Head of caudate nucleus (tissue), 42 donors: ENCODE data around the gene ARX.

ENCODE experiments used
- DNase-seq, 42 donors: peaks; one replicate each; pipeline versions ENCODE4 v3.0.0 to v3.0.0-alpha.2; 2020 to 2021; ENCODE audit warnings: mixed read lengths in 7 of 42
- intact Hi-C: fragments of 100-400 bp; cut with DNase I; formaldehyde crosslinking; loops from one replicate; pipeline ENCODE4 v1.15.0; 2022

The ARX gene

DNA sequence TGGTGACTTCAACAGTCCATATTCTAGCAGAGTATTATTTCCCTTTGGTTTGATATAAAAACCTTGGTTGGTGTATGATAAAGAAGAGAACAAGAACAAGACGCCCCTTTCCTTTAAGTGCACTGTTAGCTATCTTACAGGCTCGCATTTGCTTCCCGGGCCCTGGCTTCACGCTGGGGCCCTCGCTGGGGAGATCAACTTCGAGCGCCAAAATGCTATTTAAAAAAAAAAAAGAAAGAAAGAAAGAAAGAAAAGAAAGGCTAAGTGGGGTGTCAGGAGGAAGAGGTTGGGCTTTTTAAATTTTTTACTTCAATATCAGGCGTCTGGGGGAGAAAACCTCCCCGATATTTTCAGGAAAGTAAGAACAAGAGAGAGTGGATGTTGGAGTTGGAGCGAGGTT is 11.7 kb downstream of the ARX start:
- DNase-seq: no peak
- intact Hi-C loops: no loop called here

DNA sequence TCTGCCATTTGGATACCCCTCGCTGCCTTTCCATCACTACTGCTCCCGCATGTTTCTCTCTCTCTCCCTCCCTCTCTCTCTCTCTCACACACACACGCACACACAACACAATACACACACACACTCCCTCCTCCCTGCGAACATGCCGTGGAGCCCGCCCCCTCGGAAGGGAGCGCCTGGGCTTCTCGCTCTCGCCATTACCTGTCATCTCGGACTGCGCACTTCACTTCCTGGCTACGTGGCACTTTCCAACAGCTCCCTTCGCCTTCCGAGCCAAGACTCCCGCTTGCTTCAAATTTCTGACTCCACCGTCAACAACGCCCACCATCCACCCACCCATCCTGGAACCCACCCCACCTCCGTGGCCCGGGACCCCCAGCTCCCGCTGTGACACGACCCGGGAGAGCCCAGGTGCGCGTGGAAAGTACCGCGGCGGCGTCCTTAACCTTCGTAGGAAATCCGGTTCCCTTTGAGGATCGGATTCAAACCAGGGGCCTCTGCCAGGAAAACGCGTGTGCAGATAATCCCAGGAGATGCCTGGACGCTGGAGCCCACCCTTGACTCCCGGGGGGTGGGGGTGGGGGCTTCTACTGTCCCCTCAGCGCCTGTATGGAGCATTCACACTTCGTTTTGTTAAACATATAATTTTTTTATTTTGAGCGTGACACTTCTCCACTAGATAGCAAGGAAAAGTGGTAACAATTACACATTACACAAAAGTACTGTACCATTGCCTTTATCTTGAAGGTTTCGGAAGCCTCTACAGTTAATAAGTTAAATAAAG is 12.5 kb downstream of the ARX start:
- DNase-seq: no peak
- intact Hi-C loops: no loop called here

- intact Hi-C loops: no loop called here
- no peak for DNase-seq
Measured at GRCh38 chrX:25002661-25003020, 13.1 kb downstream of the ARX start.

DNA sequence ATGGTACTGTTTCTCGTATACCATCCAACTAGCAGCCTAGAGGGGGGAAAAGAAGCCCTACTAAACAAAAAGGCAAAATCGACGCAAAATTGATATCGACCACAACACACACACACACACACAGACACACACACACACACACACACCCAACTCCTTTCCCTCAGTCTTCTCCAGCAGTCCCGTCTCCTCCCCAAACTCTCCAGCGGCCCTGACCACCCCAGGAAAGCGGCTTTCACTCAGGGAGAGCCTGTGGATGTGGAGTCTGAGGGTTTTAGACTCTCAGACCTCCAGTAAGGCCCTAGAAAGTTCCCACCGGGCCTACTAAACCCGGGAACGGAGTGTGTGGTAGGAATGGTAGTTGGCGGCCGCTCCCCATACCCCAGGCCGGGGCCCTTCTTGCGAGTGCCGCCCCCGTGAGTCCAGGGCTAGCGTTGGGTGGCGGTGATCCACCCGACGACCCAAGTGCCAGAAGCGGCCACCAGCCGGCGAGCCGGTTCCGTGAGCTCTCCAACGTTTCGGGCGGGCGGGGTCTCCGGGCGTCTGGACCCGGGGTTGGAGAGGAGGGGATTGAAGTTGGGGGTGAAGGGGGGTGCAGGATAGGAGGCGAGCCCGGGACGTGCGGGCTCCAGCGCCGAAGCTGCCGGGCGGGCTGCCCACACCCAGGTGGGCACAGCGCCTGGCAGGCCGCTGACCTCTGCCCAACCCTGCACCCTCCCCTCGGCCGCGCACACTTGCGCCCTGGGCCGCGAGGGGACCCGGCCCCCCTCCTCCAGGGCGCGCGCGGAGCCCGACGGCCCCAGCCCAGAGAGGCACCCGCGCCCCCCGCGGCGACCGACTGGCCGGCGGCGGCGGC is 13.7 kb downstream of the ARX start:
- intact Hi-C loops: no loop called here
- DNase-seq: no peak

DNA sequence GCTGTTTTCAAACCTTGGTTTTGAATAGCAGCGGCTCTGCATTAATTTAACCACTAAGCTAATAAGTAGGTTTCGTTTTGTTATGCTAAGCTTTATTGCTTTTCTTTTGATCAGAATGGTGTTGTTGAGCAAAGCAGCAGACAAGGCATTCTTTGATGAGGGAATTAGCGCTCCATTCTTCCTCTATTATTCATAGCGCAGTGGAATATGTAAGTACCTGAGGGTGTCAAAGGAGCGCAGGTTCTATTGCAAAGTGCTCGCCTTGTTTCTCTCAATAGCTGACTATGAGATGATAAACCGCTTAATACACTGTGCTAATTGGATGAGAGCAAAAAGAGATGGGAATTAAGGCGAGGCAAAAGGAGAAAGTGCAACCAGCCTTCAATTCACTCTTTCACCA is 16.3 kb downstream of the ARX start:
- no peak for DNase-seq
- intact Hi-C loops: no loop called here

- no peak for DNase-seq
- intact Hi-C loops: no loop called here
Measured at GRCh38 chrX:24996096-24996709, 19.6 kb downstream of the ARX start.

DNA sequence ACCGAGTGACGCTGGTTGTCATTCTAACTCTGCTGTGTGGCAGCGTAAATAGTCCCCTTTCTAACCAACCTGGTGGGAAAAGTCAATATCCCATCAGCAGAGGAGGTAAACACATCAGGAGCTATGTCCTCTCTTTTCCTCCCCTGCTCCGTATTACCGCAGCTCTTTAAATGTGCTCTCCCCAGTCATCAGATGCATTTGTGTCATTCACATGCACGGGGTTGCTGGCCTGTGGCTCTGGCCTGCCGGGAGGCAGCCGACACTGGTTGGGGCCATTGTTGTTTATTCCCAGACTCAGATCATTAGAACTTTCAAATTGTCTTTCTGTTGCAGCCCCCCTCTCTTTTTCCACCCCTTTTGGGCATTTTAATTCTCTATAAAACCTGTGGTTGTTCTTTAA is 21.9 kb downstream of the ARX start:
- intact Hi-C loops: no loop called here
- DNase-seq: no peak

DNA sequence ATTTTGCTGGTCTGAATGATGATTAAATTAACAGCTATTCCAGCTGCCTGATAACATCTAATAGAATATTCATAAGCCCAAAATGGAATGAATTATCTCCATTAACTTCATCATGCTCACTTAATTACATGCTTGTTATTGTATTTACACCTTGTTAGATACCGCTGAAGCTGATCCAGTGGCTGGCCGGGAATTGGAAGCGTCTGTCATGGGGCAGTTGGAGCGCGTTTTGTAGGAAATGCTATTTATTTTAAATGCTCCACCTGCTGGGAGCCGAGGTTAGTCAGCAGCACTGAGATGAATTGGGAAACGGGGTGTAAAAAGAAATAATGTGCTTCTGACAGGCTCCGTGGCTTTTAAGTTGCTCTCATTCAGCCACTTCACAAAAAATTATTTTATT is 25.2 kb downstream of the ARX start:
- intact Hi-C loops: no loop called here
- DNase-seq: peak in 5 of 42 donors; percentile 14 to 58 (median 29)

- DNase-seq: no peak
- intact Hi-C loops: no loop called here
Measured at GRCh38 chrX:24988314-24988713, 27.5 kb downstream of the ARX start.

DNA sequence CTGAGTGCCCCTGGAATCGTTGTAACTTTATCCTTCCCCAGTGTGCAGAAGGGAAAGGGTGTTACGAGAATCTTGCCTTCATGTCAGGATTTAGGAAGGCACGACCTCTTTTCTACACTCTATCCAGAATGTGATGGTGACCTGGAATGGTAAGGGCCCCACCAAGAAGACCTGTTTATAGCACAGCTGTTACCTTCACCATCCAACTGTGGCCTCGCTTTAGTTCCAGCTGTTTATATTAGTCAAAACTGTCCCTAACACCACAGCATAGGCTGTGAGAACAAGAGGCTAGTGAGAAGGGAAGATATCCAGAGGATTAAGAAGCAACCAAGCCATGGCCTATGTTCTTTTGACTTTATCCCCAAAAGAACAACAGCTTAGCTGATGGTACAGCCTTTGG is 28.0 kb downstream of the ARX start:
- DNase-seq: no peak
- intact Hi-C loops: no loop called here

- intact Hi-C loops: no loop called here
- DNase-seq: no peak
Measured at GRCh38 chrX:24985120-24985519, 30.6 kb downstream of the ARX start.

GRCh38 chrX:24983931-24984330 is 31.8 kb downstream of the ARX start:
- DNase-seq: no peak
- intact Hi-C loops: no loop called here

GRCh38 chrX:24982306-24982965 is 33.3 kb downstream of the ARX start:
- DNase-seq: no peak
- intact Hi-C loops: no loop called here

DNA sequence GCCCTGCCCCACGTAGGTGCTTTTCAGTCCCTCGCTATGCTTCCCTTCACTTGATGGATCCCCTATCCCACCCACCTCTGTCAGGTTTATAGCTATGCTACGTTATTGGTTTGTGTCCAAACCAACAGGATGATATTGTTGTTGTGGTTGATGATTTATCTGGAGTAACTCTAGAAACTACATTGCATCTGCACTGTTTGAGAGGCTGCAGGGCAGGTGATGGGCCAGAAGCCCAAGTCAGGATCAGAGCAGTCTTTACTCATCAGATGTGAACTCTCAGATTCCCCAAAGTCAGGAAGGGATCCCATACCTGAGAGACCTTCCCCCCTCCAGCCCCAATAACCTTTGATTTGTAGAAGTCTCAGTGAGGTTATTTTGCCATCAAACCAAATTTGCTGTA is 34.7 kb downstream of the ARX start:
- intact Hi-C loops: no loop called here

DNA sequence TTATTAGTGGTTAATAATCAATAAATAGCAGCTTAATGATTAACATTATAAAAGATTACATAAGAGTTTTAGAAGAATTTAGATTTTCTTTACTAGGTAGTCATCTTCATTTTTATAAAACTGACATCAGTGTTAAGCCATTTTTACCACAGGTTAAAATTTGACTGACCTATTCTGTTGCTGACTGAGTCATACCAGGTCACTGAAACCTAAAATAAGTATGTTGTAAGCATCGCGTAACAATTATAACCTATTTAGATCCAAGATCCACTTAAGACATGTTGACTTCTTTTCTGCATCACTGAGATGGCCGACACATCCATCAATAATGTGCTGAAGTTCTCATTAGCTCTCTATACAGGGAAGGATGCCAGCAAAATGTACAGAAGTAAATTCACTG is 36.7 kb downstream of the ARX start:
- intact Hi-C loops: no loop called here
- no peak for DNase-seq

More for the DNA sequence above, 34.7 kb downstream of the ARX start:
- DNase-seq: no peak

GRCh38 chrX:24969812-24970211 is 46.0 kb downstream of the ARX start:
- DNase-seq: no peak
- intact Hi-C loops: no loop called here

DNA sequence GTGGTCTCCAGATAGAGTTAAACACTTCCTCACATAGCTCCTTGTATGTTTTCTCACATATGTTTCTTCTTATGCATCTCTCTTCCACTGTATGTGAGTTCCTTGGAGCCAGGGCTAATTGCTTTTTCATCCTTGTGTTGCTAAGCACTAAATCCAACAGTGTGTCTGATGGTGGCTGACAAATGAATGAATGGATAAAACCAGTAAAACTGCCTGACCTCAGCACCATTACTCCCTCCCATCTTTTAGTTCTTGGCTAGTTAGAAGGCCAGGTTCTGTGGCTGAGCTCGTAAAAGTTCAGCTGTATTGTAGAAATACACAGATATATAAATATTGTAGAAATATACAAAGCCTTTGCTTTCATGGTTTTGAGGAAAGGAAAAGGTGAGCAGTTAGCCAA is 50.4 kb downstream of the ARX start:
- intact Hi-C loops: no loop called here
- no peak for DNase-seq

DNA sequence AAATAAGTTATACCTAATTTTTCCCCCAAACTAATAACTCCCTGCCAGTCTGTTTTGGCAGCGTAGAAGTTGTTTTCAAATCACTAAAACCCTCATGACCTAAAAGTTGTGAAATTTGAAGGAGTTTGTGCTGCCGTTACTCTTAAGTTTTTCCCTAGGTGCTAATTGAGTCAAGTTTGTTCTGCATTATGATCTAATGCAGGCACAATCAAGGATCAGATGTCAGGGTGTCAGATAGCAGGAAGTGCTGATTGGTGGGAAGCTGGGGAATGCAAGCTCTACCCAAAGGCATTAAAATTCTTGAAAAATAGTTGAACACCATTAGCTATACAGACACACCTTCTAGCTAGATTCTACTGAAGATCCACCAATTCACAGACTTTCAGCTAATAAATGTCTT is 51.9 kb downstream of the ARX start:
- no peak for DNase-seq
- intact Hi-C loops: no loop called here

- DNase-seq: no peak
- intact Hi-C loops: no loop called here
Measured at GRCh38 chrX:24961809-24962208, 54.0 kb downstream of the ARX start.

DNA sequence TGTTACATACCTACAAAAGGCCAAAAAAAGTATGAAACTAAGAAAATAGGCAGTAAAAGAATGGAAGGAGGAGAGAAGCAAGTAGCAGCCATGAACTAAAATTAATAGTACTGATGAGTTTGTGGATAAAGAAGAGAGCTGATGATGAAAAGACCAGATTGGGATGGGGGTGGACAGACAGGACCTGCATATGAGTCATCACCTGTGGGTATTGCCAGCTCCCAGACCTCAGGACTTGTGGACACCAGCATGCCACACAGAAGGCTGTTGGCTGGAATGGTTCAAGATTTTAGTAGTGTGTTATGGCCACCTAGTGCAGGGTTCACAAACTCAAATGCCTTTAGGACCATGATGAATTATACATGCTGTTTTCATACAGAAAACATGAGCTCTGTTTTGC is 58.9 kb downstream of the ARX start:
- intact Hi-C loops: no loop called here
- no peak for DNase-seq
